BE2C (cell line): Measurements from ENCODE around the gene TAT.
"Not testable (repeated sequence)": the region's sequence is repeated elsewhere in the genome, so short reads cannot be mapped to it uniquely, and the experiment has no call there.

Experiments used
- DNase-seq: peaks from one replicate; pipeline ENCODE4 v3.0.0-alpha.2; 2020
- H3K27me3 ChIP-seq: fragments of 250-450 bp; sonication (Bioruptor Pico); 2 replicates; pipeline ENCODE4 v1.5.1; 2020; ENCODE audit warnings: mild to moderate bottlenecking
- H3K36me3 ChIP-seq: fragments of 250-450 bp; sonication (Bioruptor Pico); 2 replicates; pipeline ENCODE4 v1.5.1; 2020; ENCODE audit warnings: mild to moderate bottlenecking
- H3K4me1 ChIP-seq: fragments of 250-450 bp; sonication (Bioruptor Pico); 2 replicates; pipeline ENCODE4 v1.5.1; 2020
- H3K4me3 ChIP-seq: 2 replicates; pipeline ENCODE4 v1.5.1; 2011; ENCODE audit warnings: low read depth, low read length
- H3K9me3 ChIP-seq: fragments of 250-450 bp; sonication (Bioruptor Pico); 2 replicates; pipeline ENCODE4 v1.5.1; 2020
- CTCF ChIP-seq: IDR thresholded peaks from 2 replicates; pipeline ENCODE4 v1.5.1; 2012; ENCODE audit warnings: mild to moderate bottlenecking, low read depth, low read length

The TAT gene

GRCh38 chr16:71618429-71618828, 41.5 kb upstream of the TAT start:
- Histone ChIP-seq H3K9me3 (no peaks in the 10 kb centered on the region), H3K4me3 (no peak overlapping the region), H3K36me3 (no peaks in the 10 kb centered on the region), H3K27me3 (peaks cover 5% of the 10 kb centered on the region; the same call in 1 of the 2 replicates), H3K4me1 (no peaks in the 10 kb centered on the region)
- TF ChIP-seq CTCF: no peak
- no peak for DNase-seq

- DNase-seq, H3K9me3 ChIP-seq, H3K36me3 ChIP-seq, H3K27me3 ChIP-seq, H3K4me1 ChIP-seq, H3K4me3 ChIP-seq: not testable (repeated sequence)
These were observed 38.1 kb upstream of the TAT start for GRCh38 chr16:71614956-71615355.

DNA sequence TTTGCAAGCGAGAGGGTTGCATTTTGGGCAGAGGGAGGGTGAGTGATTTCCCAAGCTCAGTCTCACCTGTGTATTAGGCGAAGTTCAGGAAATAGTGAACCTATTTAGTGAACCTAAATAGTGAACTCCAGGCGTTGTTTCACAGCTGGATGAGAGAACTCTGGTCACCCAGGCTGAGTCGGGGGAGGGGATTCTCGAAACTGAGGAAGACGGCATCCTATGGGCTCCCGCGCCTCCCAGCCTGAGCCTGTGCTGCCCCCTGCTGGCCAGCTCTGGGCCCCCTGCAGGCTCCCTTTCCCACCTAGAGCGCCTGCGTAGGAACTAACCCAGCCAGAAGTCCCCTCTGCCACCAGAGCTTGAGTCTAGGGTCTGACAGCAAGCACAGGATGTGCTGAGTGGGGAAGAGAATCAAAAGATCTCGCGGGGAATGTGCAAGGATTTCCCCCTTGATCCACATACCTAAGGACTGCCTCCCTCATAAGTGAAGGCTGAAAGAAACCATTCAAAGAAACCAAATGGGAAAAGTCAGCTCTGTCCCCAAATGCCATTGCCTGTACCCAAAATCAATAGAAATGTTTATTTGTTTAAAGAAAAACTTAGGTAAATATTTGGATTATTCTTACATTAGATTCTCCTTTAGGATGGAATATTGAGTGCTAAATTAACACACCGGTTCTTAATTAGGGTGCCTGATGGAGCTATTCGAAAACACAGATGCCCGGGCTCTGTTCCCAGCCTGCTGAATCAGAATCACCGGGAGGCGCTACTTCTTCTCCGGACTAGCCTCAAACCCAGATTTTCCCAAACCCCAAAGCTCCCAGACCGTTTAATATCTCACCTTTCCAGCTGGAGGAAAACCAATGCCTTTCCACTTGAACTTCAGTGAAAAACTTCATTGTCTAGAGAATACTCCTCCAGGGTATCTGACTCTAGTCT, 34.3 kb upstream of the TAT start:
- DNase-seq: peak; percentile 87
- H3K4me1 ChIP-seq: no peaks in the 10 kb centered on the region
- H3K4me3 ChIP-seq: no peak overlapping the region
- H3K27me3 ChIP-seq: peaks cover 10% of the 10 kb centered on the region
- no peaks in the 10 kb centered on the region for H3K9me3 ChIP-seq
- TF ChIP-seq CTCF: peak; percentile 83
- H3K36me3 ChIP-seq: no peaks in the 10 kb centered on the region

DNA sequence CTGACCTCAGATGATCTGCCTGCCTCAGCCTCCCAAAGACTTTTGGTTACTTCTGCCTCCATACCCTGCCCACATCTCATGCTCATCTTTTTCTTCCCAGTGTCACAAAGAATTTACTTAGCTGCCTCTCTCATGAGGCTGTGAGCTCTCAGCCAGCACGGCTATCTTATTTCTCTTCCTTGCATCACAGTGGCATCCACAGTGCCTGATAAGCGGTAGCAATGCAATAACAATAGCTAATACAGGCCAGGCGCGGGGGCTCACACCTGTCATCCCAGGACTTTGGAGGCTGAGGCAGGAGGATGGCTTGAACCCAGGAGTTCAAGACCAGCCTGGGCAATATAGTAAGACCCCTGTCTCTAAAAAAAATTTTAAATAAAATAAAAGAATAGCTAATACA, 33.6 kb upstream of the TAT start:
- H3K4me3 ChIP-seq: no peak overlapping the region
- no peaks in the 10 kb centered on the region for H3K4me1 ChIP-seq
- TF ChIP-seq CTCF: no peak
- peaks cover 10% of the 10 kb centered on the region for H3K27me3 ChIP-seq
- H3K36me3 ChIP-seq: no peaks in the 10 kb centered on the region
- no peaks in the 10 kb centered on the region for H3K9me3 ChIP-seq
- no peak for DNase-seq

- no peaks in the 10 kb centered on the region for H3K4me1 ChIP-seq
- DNase-seq: no peak
- H3K9me3 ChIP-seq: no peaks in the 10 kb centered on the region
- no peaks in the 10 kb centered on the region for H3K36me3 ChIP-seq
- H3K27me3 ChIP-seq: peaks cover 6% of the 10 kb centered on the region
- no peak for TF ChIP-seq CTCF
- no peak overlapping the region for H3K4me3 ChIP-seq
These were observed 32.2 kb upstream of the TAT start for GRCh38 chr16:71609066-71609465.

DNA sequence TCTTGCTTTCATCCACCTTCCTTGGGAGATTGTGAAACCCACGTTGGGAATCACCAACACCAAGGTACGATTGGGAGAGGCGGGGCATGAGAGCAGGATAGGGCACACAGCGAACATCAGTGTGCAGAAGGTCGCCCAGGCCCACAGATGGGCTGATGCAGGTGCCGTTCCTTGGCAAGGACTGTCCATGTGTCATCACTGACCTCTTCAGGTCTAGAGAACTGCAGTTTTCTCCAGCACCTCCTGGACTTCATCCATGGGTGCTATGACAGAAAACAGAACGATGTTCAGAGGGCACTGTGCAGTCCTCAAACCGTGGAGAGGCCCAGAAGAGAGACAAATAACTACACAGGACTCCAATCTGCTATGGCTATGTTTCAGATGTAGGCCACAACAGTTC, 23.9 kb upstream of the TAT start:
- no peak for DNase-seq
- Histone ChIP-seq H3K4me1 (no peaks in the 10 kb centered on the region), H3K36me3 (no peaks in the 10 kb centered on the region), H3K9me3 (no peaks in the 10 kb centered on the region), H3K4me3 (no peak overlapping the region), H3K27me3 (no peaks in the 10 kb centered on the region)
- no peak for TF ChIP-seq CTCF

DNA sequence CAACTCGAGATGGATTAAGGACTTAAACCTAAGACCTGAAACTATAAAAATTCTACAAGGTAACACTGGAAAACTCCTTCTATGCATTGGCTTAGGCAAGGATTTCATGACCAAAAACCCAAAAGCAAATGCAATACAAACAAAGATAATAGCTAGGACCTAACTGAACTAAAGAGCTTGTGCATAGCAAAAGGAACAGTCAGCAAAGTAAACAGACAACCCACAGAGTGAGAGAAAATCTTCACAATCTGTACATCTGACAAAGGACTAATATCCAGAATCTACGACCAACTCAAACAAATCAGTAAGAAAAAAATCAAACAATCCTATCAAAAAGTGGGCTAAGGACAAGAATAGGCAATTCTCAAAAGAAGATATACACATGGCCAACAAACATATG, 21.5 kb upstream of the TAT start:
- not testable (repeated sequence) for H3K9me3 ChIP-seq, H3K27me3 ChIP-seq

DNA sequence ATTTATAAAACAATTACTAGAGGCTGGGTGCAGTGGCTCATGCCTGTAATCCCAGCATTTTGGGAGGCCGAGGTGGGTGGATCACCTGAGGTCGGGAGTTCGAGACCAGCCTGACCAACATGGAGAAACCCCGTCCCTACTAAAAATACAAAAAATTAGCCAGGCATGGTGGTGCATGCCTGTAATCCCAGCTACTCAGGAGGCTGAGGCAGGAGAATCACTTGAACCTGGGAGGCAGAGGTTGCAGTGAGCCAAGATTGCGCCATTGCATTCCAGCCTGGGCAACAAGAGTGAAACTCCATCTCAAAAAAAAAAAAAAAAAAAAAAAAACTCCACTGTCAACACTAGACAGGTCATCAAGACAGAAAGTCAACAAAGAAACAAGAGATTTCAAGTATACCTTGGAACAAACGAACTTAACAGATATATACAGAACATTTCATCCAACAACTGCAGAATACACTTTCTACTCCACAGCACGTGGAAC, 18.5 kb upstream of the TAT start:
- not testable (repeated sequence) for DNase-seq, H3K27me3 ChIP-seq, H3K4me3 ChIP-seq

More for the DNA sequence above, 21.5 kb upstream of the TAT start:
- not testable (repeated sequence) for H3K4me1 ChIP-seq, H3K36me3 ChIP-seq, DNase-seq, H3K4me3 ChIP-seq

More for the DNA sequence above, 18.5 kb upstream of the TAT start:
- not testable (repeated sequence) for H3K4me1 ChIP-seq, H3K36me3 ChIP-seq, H3K9me3 ChIP-seq
